ENCODE measurements around the gene LMAN2L. TPM values are rescaled to one million over a fixed set of nuclear protein-coding genes. Genes with fewer than 3 reads are reported as not detected.

Gene LMAN2L
- total RNA-seq, 6 donors from 2014 or later: 11.5 to 18.9 (median 15.2) TPM

GRCh38 chr2:96760986-96761832 is 21.3 kb upstream of the LMAN2L start:
- ATAC-seq (ENCODE audit: low FRiP score in 2 of 2) (peak; percentile 21 to 47), DNase-seq (peak; percentile 55 to 89)
- peak overlapping the region; percentile 44 to 82 (median 67) for H3K4me3 ChIP-seq
- no peaks in the 10 kb centered on the region for H3K36me3 ChIP-seq
- H3K27ac ChIP-seq: peak overlapping the region; percentile 64 to 90 (median 83)
- 53 to 56% methylated on average over 19 to 27 of the region's 59 CpGs for WGBS, 2 donors
- H3K27me3 ChIP-seq: no peaks in the 10 kb centered on the region
- peak; percentile 60 to 94 (median 91) for TF ChIP-seq CTCF (IDR thresholded peaks at IDR 0.05)
- TF ChIP-seq EP300 (IDR thresholded peaks at IDR 0.05): no peak
- no peak for TF ChIP-seq POLR2AphosphoS5 (IDR thresholded peaks at IDR 0.05)
- no peaks in the 10 kb centered on the region for H3K9me3 ChIP-seq
- H3K4me1 ChIP-seq: peaks cover 40 to 53% (median 44%) of the 10 kb centered on the region in 4 donors

- H3K36me3 ChIP-seq: no peaks in the 10 kb centered on the region
- H3K4me3 ChIP-seq: peak within 1 kb of the TSS; percentile 44 to 82 (median 67)
- TF ChIP-seq POLR2AphosphoS5 (IDR thresholded peaks at IDR 0.05): peak in 1 of 2 donors; percentile 56
- no peak for TF ChIP-seq CTCF (IDR thresholded peaks at IDR 0.05)
- no peak for TF ChIP-seq EP300 (IDR thresholded peaks at IDR 0.05)
- TF ChIP-seq POLR2A (IDR thresholded peaks at IDR 0.05): peak in 1 of 4 donors; percentile 31
- peaks cover 40 to 53% (median 44%) of the 10 kb centered on the region in 4 donors for H3K4me1 ChIP-seq
- 15 to 36% methylated on average over 8 to 19 of the region's 62 CpGs for WGBS, 2 donors
- H3K27me3 ChIP-seq: no peaks in the 10 kb centered on the region
- DNase-seq (peak; percentile 98), ATAC-seq (ENCODE audit: low FRiP score in 2 of 2) (peak; percentile 95 to 96)
- no peaks in the 10 kb centered on the region for H3K9me3 ChIP-seq
- peak within 1 kb of the TSS; percentile 64 to 90 (median 83) for H3K27ac ChIP-seq
Measured at GRCh38 chr2:96760036-96760985, 20.4 kb upstream of the LMAN2L start, which contains the start of gene CNNM4. Gene CNNM4, plus strand, starts transcription at chr2:96760902. Its CDS starts 98 bp downstream, at chr2:96761000.

- TF ChIP-seq CTCF (IDR thresholded peaks at IDR 0.05): no peak
- TF ChIP-seq POLR2A (IDR thresholded peaks at IDR 0.05): no peak
- no peak for TF ChIP-seq EP300 (IDR thresholded peaks at IDR 0.05)
- TF ChIP-seq POLR2AphosphoS5 (IDR thresholded peaks at IDR 0.05): no peak
- peak overlapping the region in 1 of 4 donors; percentile 90 for H3K27ac ChIP-seq
- no peaks in the 10 kb centered on the region for H3K27me3 ChIP-seq
- DNase-seq: no peak
- ATAC-seq (ENCODE audit: low FRiP score in 2 of 2): no peak
- H3K4me3 ChIP-seq: no peak overlapping the region
- no peaks in the 10 kb centered on the region for H3K9me3 ChIP-seq
- H3K4me1 ChIP-seq: peaks cover 37 to 45% (median 41%) of the 10 kb centered on the region in 4 donors
- 93 to 97% methylated on average over 4 of the region's 4 CpGs for WGBS, 2 donors
- no peaks in the 10 kb centered on the region for H3K36me3 ChIP-seq
Measured at GRCh38 chr2:96759548-96759947, 19.7 kb upstream of the LMAN2L start.

GRCh38 chr2:96758987-96759386 is 19.1 kb upstream of the LMAN2L start:
- H3K4me3 ChIP-seq: no peak overlapping the region
- H3K36me3 ChIP-seq: no peaks in the 10 kb centered on the region
- no peaks in the 10 kb centered on the region for H3K9me3 ChIP-seq
- no peak overlapping the region for H3K27ac ChIP-seq
- DNase-seq: no peak
- ATAC-seq (ENCODE audit: low FRiP score in 2 of 2): no peak
- H3K4me1 ChIP-seq: peaks cover 33 to 39% (median 35%) of the 10 kb centered on the region in 4 donors
- TF ChIP-seq POLR2A (IDR thresholded peaks at IDR 0.05) (no peak), EP300 (IDR thresholded peaks at IDR 0.05) (no peak), POLR2AphosphoS5 (IDR thresholded peaks at IDR 0.05) (no peak), CTCF (IDR thresholded peaks at IDR 0.05) (no peak)
- H3K27me3 ChIP-seq: no peaks in the 10 kb centered on the region
- WGBS, 2 donors: 78 to 80% methylated on average over 3 of the region's 3 CpGs
